Smooth muscle cell (in vitro differentiated cells): ENCODE data around the gene PLA2G2D. TPM values are rescaled to one million over a fixed set of nuclear protein-coding genes. Genes with fewer than 3 reads are reported as not detected.
A peak's percentile ranks its signal among the peaks of the same experiment; 100 is the strongest.

Experiments
- DNase-seq: peaks from one replicate; lab custom pipeline; 2025; ENCODE audit not compliant: unreplicated experiment; lab: John Stamatoyannopoulos, UW
- H2AFZ ChIP-seq: fragments of 200-600 bp; sonication (generic); 2 replicates; pipeline ENCODE4 v1.6.0; 2016; ENCODE audit warnings: antibody characterized with exemption, low read depth, mild to moderate bottlenecking
- H3F3A ChIP-seq: fragments of 200-600 bp; sonication (generic); 2 replicates; pipeline ENCODE4 v1.6.0; 2017; ENCODE audit warnings: antibody characterized with exemption, low read depth
- H3K27ac ChIP-seq: fragments of 200-600 bp; sonication (generic); 2 replicates; pipeline ENCODE4 v1.5.1; 2016; ENCODE audit warnings: low read depth, mild to moderate bottlenecking
- H3K27me3 ChIP-seq: fragments of 200-600 bp; sonication (generic); 2 replicates; pipeline ENCODE4 v1.6.1; 2016; ENCODE audit warnings: low read depth, mild to moderate bottlenecking
- H3K36me3 ChIP-seq: fragments of 200-600 bp; sonication (generic); 2 replicates; pipeline ENCODE4 v1.5.1; 2016; ENCODE audit warnings: low read depth
- H3K4me1 ChIP-seq: fragments of 200-600 bp; sonication (generic); 2 replicates; pipeline ENCODE4 v1.5.1; 2016; ENCODE audit warnings: low read depth
- H3K4me2 ChIP-seq: fragments of 200-600 bp; sonication (generic); 2 replicates; pipeline ENCODE4 v1.6.0; 2016; ENCODE audit warnings: mild to moderate bottlenecking
- H3K4me3 ChIP-seq: fragments of 200-600 bp; sonication (generic); 2 replicates; pipeline ENCODE4 v1.5.1; 2016; ENCODE audit warnings: mild to moderate bottlenecking
- H3K79me2 ChIP-seq: fragments of 200-600 bp; sonication (generic); 2 replicates; pipeline ENCODE4 v1.6.0; 2016; ENCODE audit warnings: low read depth, mild to moderate bottlenecking
- H3K9ac ChIP-seq: fragments of 200-600 bp; sonication (generic); 2 replicates; pipeline ENCODE4 v1.6.0; 2016; ENCODE audit warnings: low read depth
- H3K9me3 ChIP-seq: fragments of 200-600 bp; sonication (generic); replicated peaks from 2 replicates; pipeline ENCODE4 v1.5.1; 2016; ENCODE audit warnings: low read depth
- H4K20me1 ChIP-seq: fragments of 200-600 bp; sonication (generic); 2 replicates; pipeline ENCODE4 v1.6.0; 2016; ENCODE audit warnings: low read depth
- CTCF ChIP-seq: fragments of 200-600 bp; sonication (generic); IDR thresholded peaks from 2 replicates; pipeline ENCODE4 v1.5.1; 2017; ENCODE audit warnings: borderline replicate concordance, mild to moderate bottlenecking, antibody characterized with exemption; ENCODE audit not compliant: insufficient read depth, poor library complexity, severe bottlenecking
- WGBS: methylation state at CpG from one replicate; pipeline ENCODE4 v1.1.7; 2016; ENCODE audit warnings: low lambda C conversion rate; 5-methylcytosine and 5-hydroxymethylcytosine counted together
- polyA plus RNA-seq: library from polyadenylated mRNA; unstranded; fragments of >200 nt; fragmentation: Nextera tagmentation; extraction: Ambion mirVana; gene quantifications from 2 replicates; pipeline ENCODE4 v1.2.1, GENCODE V29; 2016
- total RNA-seq: library from RNA; depleted of rRNA; stranded (reverse); fragments of >200 nt; gene quantifications from 2 replicates; pipeline ENCODE4 v1.2.3, GENCODE V29; 2014

Gene PLA2G2D
- total and polyA plus RNA-seq, 2 experiments from 2014 or later, result not detected

GRCh38 chr1:20108366-20109123, 10.8 kb downstream of the PLA2G2D start:
- no peaks in the 10 kb centered on the region for H3K9me3 ChIP-seq
- no peaks in the 10 kb centered on the region for H3K79me2 ChIP-seq
- no peak overlapping the region for H3K9ac ChIP-seq
- H4K20me1 ChIP-seq, result no peaks in the 10 kb centered on the region
- TF ChIP-seq CTCF, result no peak
- DNase-seq, result no peak
- no peaks in the 10 kb centered on the region for H3K36me3 ChIP-seq
- H3K27ac ChIP-seq, result peak overlapping the region; percentile 9
- no peak overlapping the region for H3K4me3 ChIP-seq
- H3K4me2 ChIP-seq, result no peak overlapping the region
- no peaks in the 10 kb centered on the region for H3F3A ChIP-seq
- H2AFZ ChIP-seq, result no peak overlapping the region
- no peaks in the 10 kb centered on the region for H3K4me1 ChIP-seq
- 90% methylated on average over 5 of the region's 5 CpGs for WGBS
- H3K27me3 ChIP-seq, result no peaks in the 10 kb centered on the region

- Histone ChIP-seq H3F3A (no peaks in the 10 kb centered on the region), H4K20me1 (no peaks in the 10 kb centered on the region), H3K36me3 (no peaks in the 10 kb centered on the region), H3K79me2 (no peaks in the 10 kb centered on the region), H3K9ac (no peak overlapping the region), H3K27ac (no peak overlapping the region), H3K4me1 (no peaks in the 10 kb centered on the region), H3K9me3 (no peaks in the 10 kb centered on the region), H2AFZ (no peak overlapping the region), H3K27me3 (no peaks in the 10 kb centered on the region), H3K4me3 (no peak overlapping the region), H3K4me2 (no peak overlapping the region)
- TF ChIP-seq CTCF, result no peak
- DNase-seq, result no peak
- WGBS, result 39% methylated on average over 4 of the region's 4 CpGs
These were observed 11.5 kb downstream of the PLA2G2D start for GRCh38 chr1:20107796-20108195.

GRCh38 chr1:20107351-20107750, 12.0 kb downstream of the PLA2G2D start:
- WGBS, result 74% methylated on average over 4 of the region's 4 CpGs
- Histone ChIP-seq H4K20me1 (no peaks in the 10 kb centered on the region), H3K27me3 (no peaks in the 10 kb centered on the region), H2AFZ (no peak overlapping the region), H3F3A (no peaks in the 10 kb centered on the region), H3K4me1 (no peaks in the 10 kb centered on the region), H3K4me3 (no peak overlapping the region), H3K4me2 (no peak overlapping the region), H3K79me2 (no peaks in the 10 kb centered on the region), H3K36me3 (no peaks in the 10 kb centered on the region), H3K9ac (no peak overlapping the region), H3K27ac (no peak overlapping the region), H3K9me3 (no peaks in the 10 kb centered on the region)
- DNase-seq, result no peak
- no peak for TF ChIP-seq CTCF

GRCh38 chr1:20105856-20106255, 13.5 kb downstream of the PLA2G2D start:
- Histone ChIP-seq H3K27me3 (no peaks in the 10 kb centered on the region), H3F3A (no peaks in the 10 kb centered on the region), H3K27ac (no peak overlapping the region), H3K36me3 (no peaks in the 10 kb centered on the region), H3K79me2 (no peaks in the 10 kb centered on the region), H3K9me3 (no peaks in the 10 kb centered on the region), H4K20me1 (no peaks in the 10 kb centered on the region), H3K4me2 (no peak overlapping the region), H3K9ac (no peak overlapping the region), H2AFZ (no peak overlapping the region), H3K4me1 (no peaks in the 10 kb centered on the region), H3K4me3 (no peak overlapping the region)
- no peak for DNase-seq
- 6% methylated on average over 1 of the region's 1 CpG for WGBS
- no peak for TF ChIP-seq CTCF
